T-helper 9 cell (primary cell): Measurements from ENCODE around the gene TANGO2.

ENCODE experiments used
- DNase-seq: peaks from one replicate; pipeline ENCODE4 v3.0.0-alpha.2; 2020

The TANGO2 gene

GRCh38 chr22:19996694-19997384 is 24.1 kb upstream of the TANGO2 start:
- DNase-seq: no peak

GRCh38 chr22:19997561-19998231 is 23.2 kb upstream of the TANGO2 start:
- DNase-seq: no peak

- no peak for DNase-seq
These were observed 22.5 kb upstream of the TANGO2 start for GRCh38 chr22:19998232-19998951.

GRCh38 chr22:19998991-19999820 is 21.7 kb upstream of the TANGO2 start:
- DNase-seq: no peak

- no peak for DNase-seq
These were observed 20.4 kb upstream of the TANGO2 start for GRCh38 chr22:20000246-20001081.

- no peak for DNase-seq
These were observed 19.8 kb upstream of the TANGO2 start for GRCh38 chr22:20001082-20001638.

GRCh38 chr22:20002128-20002527 is 18.8 kb upstream of the TANGO2 start:
- no peak for DNase-seq

GRCh38 chr22:20002636-20003035 is 18.3 kb upstream of the TANGO2 start:
- DNase-seq: no peak

- DNase-seq: no peak
These were observed 17.6 kb upstream of the TANGO2 start for GRCh38 chr22:20003304-20003703.

- DNase-seq: no peak
These were observed 16.4 kb upstream of the TANGO2 start for GRCh38 chr22:20004464-20004863.

GRCh38 chr22:20008221-20008995 is 12.5 kb upstream of the TANGO2 start:
- DNase-seq: no peak

- DNase-seq: no peak
These were observed 11.9 kb upstream of the TANGO2 start for GRCh38 chr22:20009018-20009491.

GRCh38 chr22:20009582-20010306 is 11.2 kb upstream of the TANGO2 start:
- no peak for DNase-seq

GRCh38 chr22:20010307-20011122 is 10.4 kb upstream of the TANGO2 start:
- no peak for DNase-seq

- no peak for DNase-seq
These were observed 9.6 kb upstream of the TANGO2 start for GRCh38 chr22:20011123-20011992.

- DNase-seq: no peak
These were observed 8.7 kb upstream of the TANGO2 start for GRCh38 chr22:20011993-20012740.

- DNase-seq: no peak
These were observed 8.1 kb upstream of the TANGO2 start for GRCh38 chr22:20012741-20013331.
